Liver (tissue), 9 donors: ENCODE results near the gene NLRP12. TPM values are rescaled to one million over a fixed set of nuclear protein-coding genes. Genes with fewer than 3 reads are reported as not detected.

Source experiments
- DNase-seq: peaks from one replicate; pipeline ENCODE4 v3.0.0-alpha.2; 2017; ENCODE audit warnings: low spot score
- H3K27ac ChIP-seq, 2 donors: one replicate each; pipeline ENCODE4 v1.7.0; 2013; ENCODE audit warnings: inconsistent platforms in 2 of 2, low read length in 2 of 2, control low read depth in 1 of 2, low read depth in 1 of 2, mild to moderate bottlenecking in 1 of 2
- H3K27me3 ChIP-seq, 4 donors: one replicate each; pipeline versions ENCODE4 v1.6.1 to v1.7.0; 2013; ENCODE audit warnings: low read length in 3 of 4, inconsistent platforms in 1 of 4, mild to moderate bottlenecking in 1 of 4, moderate library complexity in 1 of 4; ENCODE audit not compliant: control insufficient read depth in 4 of 4, insufficient read depth in 4 of 4
- H3K36me3 ChIP-seq, 4 donors: one replicate each; pipeline versions ENCODE4 v1.6.1 to v1.7.0; 2013; ENCODE audit warnings: low read length in 3 of 4, mild to moderate bottlenecking in 3 of 4, low read depth in 1 of 4, moderate library complexity in 1 of 4; ENCODE audit not compliant: control insufficient read depth in 4 of 4, insufficient read depth in 3 of 4
- H3K4me1 ChIP-seq, 4 donors: one replicate each; pipeline versions ENCODE4 v1.6.1 to v1.7.0; 2013; ENCODE audit warnings: low read length in 3 of 4, mild to moderate bottlenecking in 3 of 4, moderate library complexity in 1 of 4; ENCODE audit not compliant: control insufficient read depth in 4 of 4, insufficient read depth in 4 of 4
- H3K4me3 ChIP-seq, 3 donors: one replicate each; pipeline versions ENCODE4 v1.6.1 to v1.7.0; 2013; ENCODE audit warnings: low read length in 3 of 3, control low read depth in 1 of 3, low read depth in 1 of 3, mild to moderate bottlenecking in 1 of 3
- H3K9ac ChIP-seq, 2 donors: one replicate each; pipeline ENCODE4 v1.7.0; 2013; ENCODE audit warnings: low read length in 2 of 2, mild to moderate bottlenecking in 2 of 2, moderate library complexity in 2 of 2, control low read depth in 1 of 2, low read depth in 1 of 2
- H3K9me3 ChIP-seq, 4 donors: one replicate each; pipeline versions ENCODE4 v1.6.1 to v1.7.0; 2013; ENCODE audit warnings: low read length in 3 of 4; ENCODE audit not compliant: control insufficient read depth in 4 of 4
- ATF3 ChIP-seq: IDR thresholded peaks from 2 replicates; pipeline ENCODE4 v1.6.1; 2016; ENCODE audit warnings: antibody characterized with exemption
- CTCF ChIP-seq: fragments of 150-350 bp; IDR thresholded peaks from 2 replicates; pipeline ENCODE4 v1.5.1; 2017; ENCODE audit warnings: improper control_type of control experiment, low read depth, low read length; ENCODE audit not compliant: missing input control
- EGR1 ChIP-seq, 2 donors: IDR thresholded peaks; 2 replicates each; pipeline ENCODE4 v1.6.1; 2016 to 2018; ENCODE audit warnings: antibody characterized with exemption in 2 of 2, low read depth in 2 of 2
- FOXA1 ChIP-seq: IDR thresholded peaks from 2 replicates; pipeline ENCODE4 v1.6.1; 2016; ENCODE audit warnings: antibody characterized with exemption
- FOXA2 ChIP-seq: IDR thresholded peaks from 2 replicates; pipeline ENCODE4 v1.6.1; 2016; ENCODE audit warnings: antibody characterized with exemption
- GABPA ChIP-seq, 2 donors: IDR thresholded peaks in 1 of 2; conservative IDR thresholded peaks in 1 of 2; 2 replicates each; pipeline ENCODE4 v1.6.1; 2016; ENCODE audit warnings: antibody characterized with exemption in 2 of 2, mild to moderate bottlenecking in 1 of 2, moderate library complexity in 1 of 2
- HNF4A ChIP-seq, 2 donors: conservative IDR thresholded peaks; 2 replicates each; pipeline ENCODE4 v1.6.1; 2016; ENCODE audit warnings: antibody characterized with exemption in 2 of 2, mild to moderate bottlenecking in 2 of 2
- HNF4G ChIP-seq: IDR thresholded peaks from 2 replicates; pipeline ENCODE4 v1.6.1; 2016; ENCODE audit warnings: antibody characterized with exemption
- JUND ChIP-seq, 2 donors: IDR thresholded peaks; 2 replicates each; pipeline ENCODE4 v1.6.1; 2016; ENCODE audit warnings: antibody characterized with exemption in 2 of 2
- MAX ChIP-seq: IDR thresholded peaks from 2 replicates; pipeline ENCODE4 v1.6.1; 2016; ENCODE audit warnings: antibody characterized with exemption
- NR2F2 ChIP-seq: IDR thresholded peaks from 2 replicates; pipeline ENCODE4 v1.6.1; 2016; ENCODE audit warnings: antibody characterized with exemption
- RAD21 ChIP-seq, 2 donors: IDR thresholded peaks; 2 replicates each; pipeline ENCODE4 v1.6.1; 2016; ENCODE audit warnings: antibody characterized with exemption in 2 of 2, mild to moderate bottlenecking in 2 of 2
- REST ChIP-seq: IDR thresholded peaks from 2 replicates; pipeline ENCODE4 v1.6.1; 2016; ENCODE audit warnings: antibody characterized with exemption, mild to moderate bottlenecking
- RXRA ChIP-seq, 2 donors: IDR thresholded peaks; 2 replicates each; pipeline ENCODE4 v1.6.1; 2017 to 2018; ENCODE audit warnings: antibody characterized with exemption in 2 of 2, mild to moderate bottlenecking in 1 of 2
- SP1 ChIP-seq: IDR thresholded peaks from 2 replicates; pipeline ENCODE4 v1.6.1; 2018; ENCODE audit warnings: antibody characterized with exemption, mild to moderate bottlenecking
- TAF1 ChIP-seq: conservative IDR thresholded peaks from 2 replicates; pipeline ENCODE4 v1.6.1; 2016; ENCODE audit warnings: antibody characterized with exemption, mild to moderate bottlenecking
- YY1 ChIP-seq: IDR thresholded peaks from 2 replicates; pipeline ENCODE4 v1.6.1; 2016; ENCODE audit warnings: antibody characterized with exemption, mild to moderate bottlenecking
- ZBTB33 ChIP-seq: IDR thresholded peaks from 2 replicates; pipeline ENCODE4 v1.6.1; 2016; ENCODE audit warnings: antibody characterized with exemption
- WGBS: extraction: QIAGEN DNeasy Blood & Tissue Kit; methylation state at CpG from one replicate; pipeline ENCODE4 v1.1.7; 2013; 5-methylcytosine and 5-hydroxymethylcytosine counted together
- polyA plus RNA-seq, 2 donors: library from polyadenylated mRNA; stranded (reverse) in 1 of 2; unstranded in 1 of 2; fragments of 200-250 nt in 1 of 2; fragments of >200 nt in 1 of 2; fragmentation: Nextera tagmentation in 1 of 2; extraction: Ambion mirVana in 1 of 2; gene quantifications; one replicate each; pipeline versions ENCODE4 v1.2.1 to v1.2.3, GENCODE V29; 2013 to 2015
- total RNA-seq, 2 donors: library from RNA; depleted of rRNA; stranded (reverse); fragments of >200 nt; gene quantifications; one replicate each; pipeline ENCODE4 v1.2.3, GENCODE V29; 2014
- donor health status: healthy.
- donor health status: healthy.
- donor health status: healthy.
- donor health status: healthy.
- donor health status: healthy.

NLRP12 gene
- total and polyA plus RNA-seq, 4 donors: 0.10 to 1.8 (median 0.58) TPM

GRCh38 chr19:53823380-53824120, 564 bp downstream of the NLRP12 start:
- TF ChIP-seq NR2F2: no peak
- TF ChIP-seq MAX: no peak
- TF ChIP-seq YY1: no peak
- TF ChIP-seq TAF1: no peak
- TF ChIP-seq FOXA2: no peak
- TF ChIP-seq RXRA (IDR thresholded peaks at IDR 0.05): no peak
- no peak for TF ChIP-seq JUND (IDR thresholded peaks at IDR 0.05)
- no peak for TF ChIP-seq SP1
- no peak for TF ChIP-seq REST
- no peak for TF ChIP-seq FOXA1
- TF ChIP-seq GABPA (IDR thresholded peaks at IDR 0.05 in 1 of 2, conservative IDR thresholded peaks at IDR 0.05 in 1 of 2): no peak
- TF ChIP-seq ATF3: no peak
- TF ChIP-seq HNF4A (conservative IDR thresholded peaks at IDR 0.05): no peak
- no peak for TF ChIP-seq RAD21 (IDR thresholded peaks at IDR 0.05)
- TF ChIP-seq CTCF: no peak
- no peak for TF ChIP-seq EGR1 (IDR thresholded peaks at IDR 0.05; ENCODE audit: low read depth in 2 of 2)
- no peak for TF ChIP-seq HNF4G
- no peak for TF ChIP-seq ZBTB33
- H3K4me3 ChIP-seq: no peak overlapping the region
- WGBS: 79% methylated on average over 12 of the region's 12 CpGs

More at GRCh38 chr19:53823380-53824120, 564 bp downstream of the NLRP12 start:
- Histone ChIP-seq H3K27me3 (no peaks in the 10 kb centered on the region), H3K4me1 (no peaks in the 10 kb centered on the region), H3K27ac (peak overlapping the region in 1 of 2 donors; percentile 71), H3K9ac (no peak overlapping the region), H3K9me3 (no peaks in the 10 kb centered on the region), H3K36me3 (no peaks in the 10 kb centered on the region)
- no peak for DNase-seq
